HepG2 (cell line): ENCODE data around the gene ATG4B. TPM values are rescaled to one million over a fixed set of nuclear protein-coding genes. Genes with fewer than 3 reads are reported as not detected.
"Not testable (repeated sequence)": the region's sequence is repeated elsewhere in the genome, so short reads cannot be mapped to it uniquely, and the experiment has no call there.

Experiments used
- ATAC-seq: fragments of 200-7000 bp; cut with Tn5 transposase; 3 replicates; pipeline ENCODE4 v1.9.1; 2020; ENCODE audit warnings: mild to moderate bottlenecking, moderate library complexity
- BruUV-seq: library from RNA; stranded (reverse); fragments of 400-500 nt; replicated peaks from 2 replicates; lab custom pipeline; 2021; lab: Mats Ljungman, UMichigan
- CTCF ChIA-PET: fragments of 300-600 bp; formaldehyde crosslinking; extraction: SDS; loops from one replicate; lab custom pipeline; 2021; ENCODE audit warnings: low total read pairs, inconsistent platforms, low intra/inter-chr PET ratio; lab: Yijun Ruan, JAX
- POLR2A ChIA-PET: fragments of 350-600 bp; sonication (Branson Sonifier 250); formaldehyde crosslinking; loops from one replicate; lab custom pipeline; 2020; ENCODE audit warnings: antibody characterized with exemption, inconsistent platforms; lab: Yijun Ruan, JAX
- DNase-seq: peaks from one replicate; pipeline ENCODE4 v3.0.0-alpha.2; 2015; ENCODE audit warnings: low spot score
- FAIRE-seq: peaks from 3 replicates; lab custom pipeline; 2011; peaks lifted over from hg19 to GRCh38; lab: Jason Lieb, UNC
- H2AFZ ChIP-seq: one replicate; pipeline ENCODE4 v1.6.1; 2011; ENCODE audit warnings: low read length, inconsistent platforms
- H3K27ac ChIP-seq: fragments of 300-600 bp; 3 replicates; pipeline ENCODE4 v1.8.0; 2011; ENCODE audit warnings: mixed run types, mild to moderate bottlenecking, mixed read lengths, low read length, inconsistent platforms; ENCODE audit not compliant: insufficient read depth; ENCODE audit errors: extremely low read length
- H3K27me3 ChIP-seq, 2 experiments: fragments of 200-600 bp in 1 of 2; 2 replicates in 1 of 2; 3 replicates in 1 of 2; pipeline versions ENCODE4 v1.6.0 to v1.8.0; 2011; ENCODE audit warnings: low read length in 2 of 2, mild to moderate bottlenecking in 2 of 2, moderate library complexity in 2 of 2, inconsistent platforms in 1 of 2; ENCODE audit not compliant: insufficient read depth in 2 of 2, control insufficient read depth in 1 of 2
- H3K36me3 ChIP-seq, 2 experiments: fragments of 200-600 bp in 1 of 2; replicated peaks in 1 of 2; 2 replicates in 1 of 2; 3 replicates in 1 of 2; pipeline versions ENCODE4 v1.5.1 to v1.8.0; 2011; ENCODE audit warnings: low read length in 2 of 2, inconsistent platforms in 1 of 2; ENCODE audit not compliant: insufficient read depth in 2 of 2, control insufficient read depth in 1 of 2
- H3K4me1 ChIP-seq: 2 replicates; pipeline ENCODE4 v1.5.1; 2012; ENCODE audit warnings: low read length, inconsistent platforms; ENCODE audit not compliant: insufficient read depth
- H3K4me2 ChIP-seq: 2 replicates; pipeline ENCODE4 v1.6.0; 2011; ENCODE audit warnings: low read depth, low read length, inconsistent platforms
- H3K4me3 ChIP-seq, 3 experiments: fragments of 200-600 bp in 1 of 3; sonication (generic), shearing (Covaris generic) in 1 of 3; replicated peaks in 1 of 3; 2 replicates each; pipeline ENCODE4 v1.5.1; 2011 to 2016; ENCODE audit warnings: low read length in 3 of 3, inconsistent platforms in 2 of 3, low read depth in 2 of 3, mild to moderate bottlenecking in 2 of 3, control low read depth in 1 of 3, mixed read lengths in 1 of 3; ENCODE audit not compliant: insufficient read depth in 1 of 3
- H3K79me2 ChIP-seq: one replicate; pipeline ENCODE4 v1.6.1; 2011; ENCODE audit warnings: low read length, inconsistent platforms; ENCODE audit not compliant: insufficient read depth
- H3K9ac ChIP-seq: 2 replicates; pipeline ENCODE4 v1.6.0; 2011; ENCODE audit warnings: mild to moderate bottlenecking, low read depth, low read length, inconsistent platforms; ENCODE audit not compliant: insufficient read depth
- H3K9me3 ChIP-seq: 2 replicates; pipeline ENCODE4 v1.5.1; 2012; ENCODE audit warnings: mild to moderate bottlenecking, low read length
- H4K20me1 ChIP-seq: 2 replicates; pipeline ENCODE4 v1.6.0; 2011; ENCODE audit warnings: inconsistent platforms, mild to moderate bottlenecking, low read length, moderate library complexity; ENCODE audit not compliant: insufficient read depth
- AGO2 ChIP-seq: fragments of 200-400 bp; formaldehyde crosslinking; optimal IDR thresholded peaks from 2 replicates; pipeline ENCODE3; 2017; ENCODE audit warnings: mild to moderate bottlenecking, low read depth, low read length, moderate library complexity
- ERF ChIP-seq: IDR thresholded peaks from 2 replicates; pipeline ENCODE4 v1.6.1; 2018; ENCODE audit warnings: missing biosample characterization, missing genetic modification reagents
- PHF5A ChIP-seq: IDR thresholded peaks from one replicate; pipeline ENCODE4 v1.6.1; 2018; ENCODE audit warnings: low read depth, missing genetic modification reagents; ENCODE audit not compliant: unreplicated experiment
- RBM22 ChIP-seq: fragments of 200-400 bp; formaldehyde crosslinking; optimal IDR thresholded peaks from 2 replicates; pipeline ENCODE3; 2017; ENCODE audit warnings: mild to moderate bottlenecking, low read length, moderate library complexity
- WGBS: methylation state at CpG from one replicate; pipeline ENCODE4 v1.1.6; 2017; ENCODE audit warnings: low lambda C conversion rate; 5-methylcytosine and 5-hydroxymethylcytosine counted together
- in situ Hi-C: cut with HindIII; loops from 2 replicates; pipeline ENCODE4 v1.10.0; 2017; ENCODE audit warnings: low pct_unique_long_range_greater_than_20kb; ENCODE audit not compliant: extremely low pct_ligation_motif_present
- intact Hi-C: fragments of 100-400 bp; cut with micrococcal nuclease; formaldehyde crosslinking; loops from one replicate; pipeline ENCODE4 v1.10.0; 2022; ENCODE audit not compliant: unreplicated experiment
- polyA plus RNA-seq, 8 experiments: library from polyadenylated mRNA; depleted of rRNA in 3 of 8; stranded (reverse) in 7 of 8; unstranded in 1 of 8; fragments of >200 nt; fragmentation: Illumina TruSeq in 4 of 8; extraction: Trizol in 4 of 8; gene quantifications; 2 replicates each; pipeline versions ENCODE4 v1.2.1 to v1.2.3, GENCODE V29; 2011 to 2016; ENCODE audit warnings: low read depth in 4 of 8, missing spikeins in 1 of 8, mixed read lengths in 1 of 8; ENCODE audit not compliant: insufficient read depth in 1 of 8
- total RNA-seq, 5 experiments: library from RNA; depleted of rRNA; stranded (reverse); fragments of >200 nt; fragmentation: Illumina TruSeq; extraction: Trizol; gene quantifications; 2 replicates each; pipeline ENCODE4 v1.2.3, GENCODE V29; 2016; ENCODE audit warnings: low read depth in 1 of 5

ATG4B gene
- total and polyA plus RNA-seq, 2 of the 13 experiments (the other 11 are each of a cell fraction or from before 2014, with no cell fraction given), result 95.5 to 239 TPM

DNA sequence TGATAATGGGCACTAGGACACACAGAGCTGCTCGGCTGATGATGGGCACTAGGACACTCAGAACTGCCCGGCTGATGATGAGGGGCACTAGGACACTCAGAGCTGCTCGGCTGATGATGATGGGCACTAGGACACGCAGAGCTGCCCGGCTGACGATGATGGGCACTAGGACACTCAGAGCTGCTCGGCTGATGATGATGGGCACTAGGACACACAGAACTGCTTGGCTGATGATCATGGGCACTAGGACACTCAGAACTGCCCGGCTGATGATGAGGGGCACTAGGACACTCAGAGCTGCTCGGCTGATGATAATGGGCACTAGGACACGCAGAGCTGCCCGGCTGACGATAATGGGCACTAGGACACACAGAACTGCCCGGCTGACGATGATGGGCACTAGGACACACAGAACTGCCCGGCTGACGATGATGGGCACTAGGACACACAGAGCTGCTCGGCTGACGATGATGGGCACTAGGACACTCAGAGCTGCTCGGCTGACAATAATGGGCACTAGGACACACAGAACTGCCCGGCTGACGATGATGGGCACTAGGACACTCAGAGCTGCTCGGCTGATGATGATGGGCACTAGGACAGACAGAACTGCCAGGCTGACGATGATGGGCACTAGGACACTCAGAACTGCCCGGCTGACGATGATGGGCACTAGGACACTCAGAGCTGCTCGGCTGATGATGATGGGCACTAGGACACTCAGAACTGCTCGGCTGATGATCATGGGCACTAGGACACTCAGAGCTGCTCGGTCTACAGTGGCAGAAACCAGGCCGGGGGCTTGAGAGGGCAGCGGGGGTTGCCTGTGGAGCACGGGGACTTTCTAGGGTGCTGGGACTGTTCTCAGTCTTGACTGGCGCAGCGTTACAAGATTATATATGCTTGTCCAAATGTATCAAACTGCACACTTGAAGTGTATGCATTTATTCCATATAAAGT, 46.7 kb upstream of the ATG4B start:
- H3K27ac ChIP-seq, H2AFZ ChIP-seq, POLR2A ChIA-PET, intact Hi-C loops, H3K4me3 ChIP-seq, H3K27me3 ChIP-seq, ATAC-seq, H3K4me1 ChIP-seq, H3K79me2 ChIP-seq, BruUV-seq, H4K20me1 ChIP-seq, DNase-seq, FAIRE-seq, CTCF ChIA-PET, H3K4me2 ChIP-seq, in situ Hi-C loops, H3K9ac ChIP-seq: not testable (repeated sequence)
- WGBS, result 89% methylated on average over 33 of the region's 33 CpGs
- Histone ChIP-seq H3K9me3 (peaks cover 22% of the 10 kb centered on the region), H3K36me3 (peaks cover 31 to 57% of the 10 kb centered on the region in 2 experiments)

DNA sequence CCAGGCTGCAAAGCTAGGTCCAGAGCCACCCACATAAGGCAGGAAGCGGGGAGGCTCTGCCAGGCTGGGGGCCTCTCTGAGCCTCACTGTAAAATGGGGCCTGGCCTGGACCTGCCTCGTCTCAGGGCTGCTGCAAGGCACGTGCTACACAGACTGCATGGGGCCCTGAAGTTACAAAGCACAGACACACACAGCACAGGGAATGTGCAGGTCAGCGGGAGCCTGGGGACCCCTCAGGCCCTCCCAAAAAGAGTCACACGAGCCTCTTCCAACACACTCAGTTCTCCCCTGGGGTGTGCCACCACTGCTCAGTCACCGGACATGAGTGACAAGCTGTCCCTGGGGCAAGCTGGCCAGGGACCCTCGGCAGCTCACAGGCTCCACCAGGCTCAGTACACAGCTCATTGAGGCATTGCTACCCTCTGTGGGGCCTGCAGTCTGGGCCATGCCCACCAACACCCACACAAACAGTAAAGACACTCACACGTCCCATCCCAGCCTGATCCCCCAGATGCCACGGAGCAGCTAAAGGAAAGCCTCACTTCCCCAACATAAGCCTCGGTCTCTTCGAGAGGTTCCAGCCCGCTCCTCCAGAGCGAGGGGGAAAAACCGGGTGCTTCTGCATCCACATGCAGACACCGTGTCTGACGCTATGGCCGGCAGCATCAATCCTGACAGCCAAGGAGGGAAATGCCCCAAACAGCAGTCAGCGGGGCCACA, 45.2 kb upstream of the ATG4B start:
- peak; percentile 48 for TF ChIP-seq AGO2
- TF ChIP-seq ERF (CRISPR knock-in tag), result no peak
- TF ChIP-seq RBM22, result peak; percentile 49
- TF ChIP-seq PHF5A (CRISPR knock-in tag), result no peak
- DNase-seq, result no peak
- intact Hi-C loops, result no loop called here
- POLR2A ChIA-PET, result no interaction called here
- in situ Hi-C loops, result no loop called here
- CTCF ChIA-PET, result no interaction called here
- no peak for FAIRE-seq
- H2AFZ ChIP-seq, result no peak overlapping the region
- peaks cover 9% of the 10 kb centered on the region for H3K9me3 ChIP-seq
- ATAC-seq, result no peak; the same call in 2 of the 3 replicates
- H3K9ac ChIP-seq, result no peak overlapping the region
- H3K4me2 ChIP-seq, result no peak overlapping the region
- H3K36me3 ChIP-seq, result peaks cover 31 to 49% of the 10 kb centered on the region in 2 experiments
- no peaks in the 10 kb centered on the region for H3K79me2 ChIP-seq
- BruUV-seq, result no TSS peak
- no peaks in the 10 kb centered on the region for H3K4me1 ChIP-seq
- WGBS, result 97% methylated on average over 15 of the region's 18 CpGs
- H3K4me3 ChIP-seq, result no peak overlapping the region
- no peaks in the 10 kb centered on the region for H3K27me3 ChIP-seq
- no peaks in the 10 kb centered on the region for H4K20me1 ChIP-seq
- no peak overlapping the region for H3K27ac ChIP-seq
